ENCODE data around the gene SPN.

The SPN gene

DNA sequence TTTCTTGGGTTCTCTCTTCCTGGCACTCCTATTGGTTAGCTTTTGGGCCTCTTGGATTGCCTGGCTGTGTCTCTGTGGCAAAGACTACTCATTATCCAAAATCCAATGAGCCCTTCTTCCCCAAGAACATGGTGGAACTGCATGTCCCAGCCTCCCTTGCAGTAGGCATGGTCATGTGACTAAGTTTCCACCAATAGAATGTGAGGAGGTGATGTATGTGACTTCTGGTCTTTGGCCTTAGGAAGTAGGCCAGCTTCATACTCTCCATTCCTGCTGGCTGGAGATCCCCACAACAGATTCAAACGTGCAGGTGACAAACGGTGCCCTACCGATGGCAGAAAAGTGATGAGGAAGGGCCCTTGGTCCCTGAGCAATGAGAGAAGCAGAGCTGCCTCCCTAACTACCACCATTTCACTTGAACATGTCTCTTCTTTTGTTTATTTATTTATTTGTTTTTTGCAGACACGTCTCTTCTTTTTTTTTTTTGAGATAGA is 17.3 kb upstream of the SPN start:
- no peak overlapping the region for H3K4me2 ChIP-seq (ENCODE audit: low read length)
- H3K9ac ChIP-seq (ENCODE audit: low read length) = no peak overlapping the region
- H3K79me2 ChIP-seq (ENCODE audit: control insufficient read depth, insufficient read depth, low read length, poor library complexity) = no peaks in the 10 kb centered on the region
- H2BK5ac ChIP-seq (ENCODE audit: low read depth, low read length, poor library complexity) = no peak overlapping the region
- H3K4me3 ChIP-seq (ENCODE audit: low read depth, low read length) = no peak overlapping the region
- no CpG with 5 or more reads among the region's 4 CpGs for WGBS (ENCODE audit: extremely low coverage, insufficient coverage, insufficient read length)
- H3K9me3 ChIP-seq (ENCODE audit: insufficient read depth, low read depth, low read length) = no peaks in the 10 kb centered on the region
- H2BK12ac ChIP-seq (ENCODE audit: low read length) = no peak overlapping the region
- H3K18ac ChIP-seq (ENCODE audit: low read length) = no peak overlapping the region
- H4K12ac ChIP-seq (ENCODE audit: low read depth, low read length) = no peak overlapping the region
- no peak overlapping the region for H2AFZ ChIP-seq (ENCODE audit: insufficient read depth, low read length, poor library complexity)
- H4K8ac ChIP-seq (ENCODE audit: low read depth, low read length) = no peak overlapping the region
- peaks cover 0 to 5% of the 10 kb centered on the region in 2 experiments for H3K4me1 ChIP-seq (ENCODE audit: control insufficient read depth in 1 of 2, insufficient read depth in 2 of 2, low read length in 2 of 2)
- no peaks in the 10 kb centered on the region for H3K36me3 ChIP-seq (ENCODE audit: control insufficient read depth in 1 of 2, insufficient read depth in 2 of 2, low read length in 2 of 2)
- H3K27ac ChIP-seq (ENCODE audit: low read depth, low read length) = no peak overlapping the region
- H3K4ac ChIP-seq (ENCODE audit: low read depth, low read length) = no peak overlapping the region
- no peak overlapping the region for H3K14ac ChIP-seq (ENCODE audit: low read length)
- no peak overlapping the region for H4K91ac ChIP-seq (ENCODE audit: low read depth, low read length)
- no peak overlapping the region for H3K23ac ChIP-seq (ENCODE audit: low read length)
- no peaks in the 10 kb centered on the region for H3K27me3 ChIP-seq (ENCODE audit: insufficient read depth, low read length)
- DNase-seq = peak in 1 of 2 donors; percentile 59
- H3K79me1 ChIP-seq (ENCODE audit: low read length) = no peaks in the 10 kb centered on the region
- no peak overlapping the region for H2AK5ac ChIP-seq (ENCODE audit: low read length)
- H2BK120ac ChIP-seq (ENCODE audit: insufficient read depth, low read length, poor library complexity) = no peak overlapping the region

GRCh38 chr16:29646947-29647346 is 16.1 kb upstream of the SPN start:
- H4K8ac ChIP-seq (ENCODE audit: low read depth, low read length) = no peak overlapping the region
- no CpG with 5 or more reads among the region's 3 CpGs for WGBS (ENCODE audit: extremely low coverage, insufficient coverage, insufficient read length)
- no peak overlapping the region for H3K27ac ChIP-seq (ENCODE audit: low read depth, low read length)
- no peak overlapping the region for H3K4ac ChIP-seq (ENCODE audit: low read depth, low read length)
- H3K23ac ChIP-seq (ENCODE audit: low read length) = no peak overlapping the region
- H2AK5ac ChIP-seq (ENCODE audit: low read length) = no peak overlapping the region
- no peaks in the 10 kb centered on the region for H3K36me3 ChIP-seq (ENCODE audit: control insufficient read depth in 1 of 2, insufficient read depth in 2 of 2, low read length in 2 of 2)
- H3K18ac ChIP-seq (ENCODE audit: low read length) = no peak overlapping the region
- no peak overlapping the region for H2AFZ ChIP-seq (ENCODE audit: insufficient read depth, low read length, poor library complexity)
- no peaks in the 10 kb centered on the region for H3K9me3 ChIP-seq (ENCODE audit: insufficient read depth, low read depth, low read length)
- H2BK5ac ChIP-seq (ENCODE audit: low read depth, low read length, poor library complexity) = no peak overlapping the region
- no peak overlapping the region for H4K91ac ChIP-seq (ENCODE audit: low read depth, low read length)
- peaks cover 0 to 5% of the 10 kb centered on the region in 2 experiments for H3K4me1 ChIP-seq (ENCODE audit: control insufficient read depth in 1 of 2, insufficient read depth in 2 of 2, low read length in 2 of 2)
- no peak overlapping the region for H3K4me2 ChIP-seq (ENCODE audit: low read length)
- no peak overlapping the region for H3K9ac ChIP-seq (ENCODE audit: low read length)
- H2BK120ac ChIP-seq (ENCODE audit: insufficient read depth, low read length, poor library complexity) = no peak overlapping the region
- H3K79me1 ChIP-seq (ENCODE audit: low read length) = no peaks in the 10 kb centered on the region
- H2BK12ac ChIP-seq (ENCODE audit: low read length) = no peak overlapping the region
- no peak overlapping the region for H4K12ac ChIP-seq (ENCODE audit: low read depth, low read length)
- no peaks in the 10 kb centered on the region for H3K79me2 ChIP-seq (ENCODE audit: control insufficient read depth, insufficient read depth, low read length, poor library complexity)
- H3K14ac ChIP-seq (ENCODE audit: low read length) = no peak overlapping the region
- no peaks in the 10 kb centered on the region for H3K27me3 ChIP-seq (ENCODE audit: insufficient read depth, low read length)
- no peak overlapping the region for H3K4me3 ChIP-seq (ENCODE audit: low read depth, low read length)
- no peak for DNase-seq

GRCh38 chr16:29649588-29650494 is 13.2 kb upstream of the SPN start:
- H2AK5ac ChIP-seq (ENCODE audit: low read length) = no peak overlapping the region
- no peak overlapping the region for H2BK120ac ChIP-seq (ENCODE audit: insufficient read depth, low read length, poor library complexity)
- no peak overlapping the region for H3K14ac ChIP-seq (ENCODE audit: low read length)
- DNase-seq = no peak
- H3K4me2 ChIP-seq (ENCODE audit: low read length) = no peak overlapping the region
- H3K27me3 ChIP-seq (ENCODE audit: insufficient read depth, low read length) = no peaks in the 10 kb centered on the region
- no peak overlapping the region for H3K23ac ChIP-seq (ENCODE audit: low read length)
- no peak overlapping the region for H3K4ac ChIP-seq (ENCODE audit: low read depth, low read length)
- no peaks in the 10 kb centered on the region for H3K79me2 ChIP-seq (ENCODE audit: control insufficient read depth, insufficient read depth, low read length, poor library complexity)
- no peak overlapping the region for H3K9ac ChIP-seq (ENCODE audit: low read length)
- WGBS (ENCODE audit: extremely low coverage, insufficient coverage, insufficient read length) = no CpG with 5 or more reads among the region's 9 CpGs
- H3K9me3 ChIP-seq (ENCODE audit: insufficient read depth, low read depth, low read length) = no peaks in the 10 kb centered on the region
- no peak overlapping the region for H2BK5ac ChIP-seq (ENCODE audit: low read depth, low read length, poor library complexity)
- H4K8ac ChIP-seq (ENCODE audit: low read depth, low read length) = no peak overlapping the region
- no peak overlapping the region for H2BK12ac ChIP-seq (ENCODE audit: low read length)
- no peak overlapping the region for H4K12ac ChIP-seq (ENCODE audit: low read depth, low read length)
- no peak overlapping the region for H4K91ac ChIP-seq (ENCODE audit: low read depth, low read length)
- H3K4me3 ChIP-seq (ENCODE audit: low read depth, low read length) = no peak overlapping the region
- H3K36me3 ChIP-seq (ENCODE audit: control insufficient read depth in 1 of 2, insufficient read depth in 2 of 2, low read length in 2 of 2) = no peaks in the 10 kb centered on the region
- no peak overlapping the region for H2AFZ ChIP-seq (ENCODE audit: insufficient read depth, low read length, poor library complexity)
- no peaks in the 10 kb centered on the region for H3K79me1 ChIP-seq (ENCODE audit: low read length)
- no peak overlapping the region for H3K18ac ChIP-seq (ENCODE audit: low read length)
- H3K4me1 ChIP-seq (ENCODE audit: control insufficient read depth in 1 of 2, insufficient read depth in 2 of 2, low read length in 2 of 2) = peaks cover 3 to 5% of the 10 kb centered on the region in 2 experiments
- no peak overlapping the region for H3K27ac ChIP-seq (ENCODE audit: low read depth, low read length)

GRCh38 chr16:29650771-29651170 is 12.3 kb upstream of the SPN start:
- Histone ChIP-seq H3K23ac (ENCODE audit: low read length) (no peak overlapping the region), H3K79me2 (ENCODE audit: control insufficient read depth, insufficient read depth, low read length, poor library complexity) (no peaks in the 10 kb centered on the region), H3K18ac (ENCODE audit: low read length) (no peak overlapping the region), H3K79me1 (ENCODE audit: low read length) (no peaks in the 10 kb centered on the region), H3K9ac (ENCODE audit: low read length) (no peak overlapping the region), H4K12ac (ENCODE audit: low read depth, low read length) (no peak overlapping the region), H3K9me3 (ENCODE audit: insufficient read depth, low read depth, low read length) (no peaks in the 10 kb centered on the region), H3K4me1 (ENCODE audit: control insufficient read depth in 1 of 2, insufficient read depth in 2 of 2, low read length in 2 of 2) (peaks cover 7 to 10% of the 10 kb centered on the region in 2 experiments), H3K27me3 (ENCODE audit: insufficient read depth, low read length) (no peaks in the 10 kb centered on the region), H4K91ac (ENCODE audit: low read depth, low read length) (no peak overlapping the region), H2BK120ac (ENCODE audit: insufficient read depth, low read length, poor library complexity) (no peak overlapping the region), H4K8ac (ENCODE audit: low read depth, low read length) (no peak overlapping the region), H3K14ac (ENCODE audit: low read length) (no peak overlapping the region), H3K36me3 (ENCODE audit: control insufficient read depth in 1 of 2, insufficient read depth in 2 of 2, low read length in 2 of 2) (no peaks in the 10 kb centered on the region), H2AK5ac (ENCODE audit: low read length) (no peak overlapping the region), H3K4ac (ENCODE audit: low read depth, low read length) (no peak overlapping the region), H2BK5ac (ENCODE audit: low read depth, low read length, poor library complexity) (no peak overlapping the region), H3K27ac (ENCODE audit: low read depth, low read length) (no peak overlapping the region), H3K4me3 (ENCODE audit: low read depth, low read length) (no peak overlapping the region), H2BK12ac (ENCODE audit: low read length) (no peak overlapping the region), H3K4me2 (ENCODE audit: low read length) (no peak overlapping the region), H2AFZ (ENCODE audit: insufficient read depth, low read length, poor library complexity) (no peak overlapping the region)
- no CpG with 5 or more reads among the region's 2 CpGs for WGBS (ENCODE audit: extremely low coverage, insufficient coverage, insufficient read length)
- DNase-seq = no peak

All from trophoblast cell (in vitro differentiated cells and primary cell).